ENCODE data around the gene SLC1A7. TPM values are rescaled to one million over a fixed set of nuclear protein-coding genes. Genes with fewer than 3 reads are reported as not detected.

The SLC1A7 gene
- total and polyA plus RNA-seq, 9 donors = 0.20 to 0.52 (median 0.42) TPM; not detected in 1

- Histone ChIP-seq H3K36me3 (ENCODE audit: control insufficient read depth, insufficient read depth, low read length) (no peaks in the 10 kb centered on the region), H3K4me3 (ENCODE audit: low read length) (no peak overlapping the region), H3K27me3 (ENCODE audit: control insufficient read depth, insufficient read depth, low read length) (no peaks in the 10 kb centered on the region), H3K27ac (ENCODE audit: low read length) (no peak overlapping the region), H3K4me1 (ENCODE audit: control insufficient read depth, insufficient read depth, low read length) (peaks cover 36% of the 10 kb centered on the region), H3K9me3 (replicated peaks; ENCODE audit: control insufficient read depth, low read depth, low read length) (no peaks in the 10 kb centered on the region)
- WGBS (ENCODE audit: insufficient coverage) = 87% methylated on average over 26 of the region's 33 CpGs
- no peak for DNase-seq
These were observed 49.6 kb downstream of the SLC1A7 start for GRCh38 chr1:53092659-53093450.

- no peak overlapping the region for H3K4me3 ChIP-seq (ENCODE audit: low read length)
- H3K27ac ChIP-seq (ENCODE audit: low read length) = no peak overlapping the region
- peak; percentile 23 for DNase-seq
- H3K36me3 ChIP-seq (ENCODE audit: control insufficient read depth, insufficient read depth, low read length) = no peaks in the 10 kb centered on the region
- H3K4me1 ChIP-seq (ENCODE audit: control insufficient read depth, insufficient read depth, low read length) = peaks cover 44% of the 10 kb centered on the region
- H3K9me3 ChIP-seq (replicated peaks; ENCODE audit: control insufficient read depth, low read depth, low read length) = no peaks in the 10 kb centered on the region
- 87% methylated on average over 26 of the region's 26 CpGs for WGBS (ENCODE audit: insufficient coverage)
- H3K27me3 ChIP-seq (ENCODE audit: control insufficient read depth, insufficient read depth, low read length) = no peaks in the 10 kb centered on the region
These were observed 50.4 kb downstream of the SLC1A7 start for GRCh38 chr1:53091841-53092645.

- H3K4me1 ChIP-seq (ENCODE audit: control insufficient read depth, insufficient read depth, low read length) = peaks cover 55% of the 10 kb centered on the region
- WGBS (ENCODE audit: insufficient coverage) = 81% methylated on average over 20 of the region's 37 CpGs
These were observed 52.0 kb downstream of the SLC1A7 start for GRCh38 chr1:53090227-53091147.

GRCh38 chr1:53089478-53090226 lies 52.8 kb downstream of the SLC1A7 start:
- Histone ChIP-seq H3K4me1 (ENCODE audit: control insufficient read depth, insufficient read depth, low read length) (peaks cover 55% of the 10 kb centered on the region), H3K9me3 (replicated peaks; ENCODE audit: control insufficient read depth, low read depth, low read length) (no peaks in the 10 kb centered on the region), H3K36me3 (ENCODE audit: control insufficient read depth, insufficient read depth, low read length) (no peaks in the 10 kb centered on the region), H3K4me3 (ENCODE audit: low read length) (no peak overlapping the region), H3K27me3 (ENCODE audit: control insufficient read depth, insufficient read depth, low read length) (no peaks in the 10 kb centered on the region), H3K27ac (ENCODE audit: low read length) (no peak overlapping the region)
- 74% methylated on average over 9 of the region's 11 CpGs for WGBS (ENCODE audit: insufficient coverage)
- no peak for DNase-seq

More at GRCh38 chr1:53090227-53091147, 52.0 kb downstream of the SLC1A7 start:
- Histone ChIP-seq H3K36me3 (ENCODE audit: control insufficient read depth, insufficient read depth, low read length) (no peaks in the 10 kb centered on the region), H3K9me3 (replicated peaks; ENCODE audit: control insufficient read depth, low read depth, low read length) (no peaks in the 10 kb centered on the region), H3K4me3 (ENCODE audit: low read length) (no peak overlapping the region), H3K27me3 (ENCODE audit: control insufficient read depth, insufficient read depth, low read length) (no peaks in the 10 kb centered on the region), H3K27ac (ENCODE audit: low read length) (no peak overlapping the region)
- no peak for DNase-seq

- peaks cover 55% of the 10 kb centered on the region for H3K4me1 ChIP-seq (ENCODE audit: control insufficient read depth, insufficient read depth, low read length)
- peak; percentile 66 for DNase-seq
- H3K27ac ChIP-seq (ENCODE audit: low read length) = peak overlapping the region; percentile 7
- no peak overlapping the region for H3K4me3 ChIP-seq (ENCODE audit: low read length)
- H3K9me3 ChIP-seq (replicated peaks; ENCODE audit: control insufficient read depth, low read depth, low read length) = no peaks in the 10 kb centered on the region
- WGBS (ENCODE audit: insufficient coverage) = 78% methylated on average over 13 of the region's 19 CpGs
- H3K27me3 ChIP-seq (ENCODE audit: control insufficient read depth, insufficient read depth, low read length) = no peaks in the 10 kb centered on the region
- no peaks in the 10 kb centered on the region for H3K36me3 ChIP-seq (ENCODE audit: control insufficient read depth, insufficient read depth, low read length)
These were observed 53.7 kb downstream of the SLC1A7 start for GRCh38 chr1:53088616-53089300.

- no peaks in the 10 kb centered on the region for H3K9me3 ChIP-seq (replicated peaks; ENCODE audit: control insufficient read depth, low read depth, low read length)
These were observed 54.8 kb downstream of the SLC1A7 start for GRCh38 chr1:53087332-53088285.

GRCh38 chr1:53086491-53087070 lies 55.9 kb downstream of the SLC1A7 start:
- no peaks in the 10 kb centered on the region for H3K9me3 ChIP-seq (replicated peaks; ENCODE audit: control insufficient read depth, low read depth, low read length)
- no peak overlapping the region for H3K4me3 ChIP-seq (ENCODE audit: low read length)
- H3K36me3 ChIP-seq (ENCODE audit: control insufficient read depth, insufficient read depth, low read length) = no peaks in the 10 kb centered on the region
- 48% methylated on average over 3 of the region's 4 CpGs for WGBS (ENCODE audit: insufficient coverage)
- no peak overlapping the region for H3K27ac ChIP-seq (ENCODE audit: low read length)
- H3K4me1 ChIP-seq (ENCODE audit: control insufficient read depth, insufficient read depth, low read length) = peaks cover 58% of the 10 kb centered on the region
- no peaks in the 10 kb centered on the region for H3K27me3 ChIP-seq (ENCODE audit: control insufficient read depth, insufficient read depth, low read length)
- no peak for DNase-seq

More at GRCh38 chr1:53087332-53088285, 54.8 kb downstream of the SLC1A7 start:
- Histone ChIP-seq H3K4me1 (ENCODE audit: control insufficient read depth, insufficient read depth, low read length) (peaks cover 60% of the 10 kb centered on the region), H3K27me3 (ENCODE audit: control insufficient read depth, insufficient read depth, low read length) (no peaks in the 10 kb centered on the region), H3K27ac (ENCODE audit: low read length) (no peak overlapping the region), H3K4me3 (ENCODE audit: low read length) (no peak overlapping the region), H3K36me3 (ENCODE audit: control insufficient read depth, insufficient read depth, low read length) (no peaks in the 10 kb centered on the region)
- DNase-seq = peak; percentile 65
- 61% methylated on average over 19 of the region's 27 CpGs for WGBS (ENCODE audit: insufficient coverage)

GRCh38 chr1:53085405-53085804 lies 57.0 kb downstream of the SLC1A7 start:
- Histone ChIP-seq H3K27ac (ENCODE audit: low read length) (no peak overlapping the region), H3K27me3 (ENCODE audit: control insufficient read depth, insufficient read depth, low read length) (no peaks in the 10 kb centered on the region), H3K4me1 (ENCODE audit: control insufficient read depth, insufficient read depth, low read length) (peaks cover 49% of the 10 kb centered on the region), H3K36me3 (ENCODE audit: control insufficient read depth, insufficient read depth, low read length) (no peaks in the 10 kb centered on the region), H3K9me3 (replicated peaks; ENCODE audit: control insufficient read depth, low read depth, low read length) (no peaks in the 10 kb centered on the region), H3K4me3 (ENCODE audit: low read length) (no peak overlapping the region)
- no peak for DNase-seq
- WGBS (ENCODE audit: insufficient coverage) = 84% methylated on average over 8 of the region's 8 CpGs

All from muscle of leg (tissue), 11 donors.